Activated CD8-positive, alpha-beta memory T cell treated with anti-CD3 and anti-CD28 coated beads, Interleukin-2, amount 50 U/mL, for 24 hours (primary cell): ENCODE measurements around the gene CRADD.
"Not testable (repeated sequence)": the region's sequence is repeated elsewhere in the genome, so short reads cannot be mapped to it uniquely, and the experiment has no call there.

Source experiments
- DNase-seq: peaks from one replicate; pipeline ENCODE4 v3.0.0-alpha.2; 2020; ENCODE audit errors: extremely low read depth

The CRADD gene

GRCh38 chr12:93844164-93844784 is 167.1 kb downstream of the CRADD start:
- no peak for DNase-seq

DNA sequence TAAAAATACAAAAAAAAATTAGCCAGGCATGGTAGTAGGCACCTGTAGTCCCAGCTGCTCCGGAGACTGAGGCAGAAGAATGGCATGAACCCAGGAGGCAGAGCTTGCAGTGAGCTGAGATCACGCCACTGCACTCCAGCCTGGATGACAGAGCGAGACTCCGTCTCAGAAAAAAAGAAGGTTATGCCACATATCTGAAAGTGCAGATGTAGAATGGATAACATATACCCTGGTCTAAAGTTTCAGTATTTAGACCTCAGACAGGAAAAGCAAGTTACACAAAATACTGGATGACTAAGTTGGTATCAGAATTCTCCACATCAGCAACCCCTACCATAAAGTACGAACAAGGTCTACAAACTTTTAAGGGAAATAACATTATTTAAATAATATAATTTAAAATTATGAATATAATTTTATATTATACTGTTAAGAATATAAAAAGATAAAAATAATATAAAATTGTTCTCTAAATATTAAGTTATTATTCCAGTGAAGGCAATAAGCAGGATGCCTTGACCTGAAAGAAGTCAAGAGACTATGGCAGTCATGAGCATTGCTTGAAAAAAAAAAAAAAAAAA is 169.9 kb downstream of the CRADD start:
- DNase-seq: no peak

DNA sequence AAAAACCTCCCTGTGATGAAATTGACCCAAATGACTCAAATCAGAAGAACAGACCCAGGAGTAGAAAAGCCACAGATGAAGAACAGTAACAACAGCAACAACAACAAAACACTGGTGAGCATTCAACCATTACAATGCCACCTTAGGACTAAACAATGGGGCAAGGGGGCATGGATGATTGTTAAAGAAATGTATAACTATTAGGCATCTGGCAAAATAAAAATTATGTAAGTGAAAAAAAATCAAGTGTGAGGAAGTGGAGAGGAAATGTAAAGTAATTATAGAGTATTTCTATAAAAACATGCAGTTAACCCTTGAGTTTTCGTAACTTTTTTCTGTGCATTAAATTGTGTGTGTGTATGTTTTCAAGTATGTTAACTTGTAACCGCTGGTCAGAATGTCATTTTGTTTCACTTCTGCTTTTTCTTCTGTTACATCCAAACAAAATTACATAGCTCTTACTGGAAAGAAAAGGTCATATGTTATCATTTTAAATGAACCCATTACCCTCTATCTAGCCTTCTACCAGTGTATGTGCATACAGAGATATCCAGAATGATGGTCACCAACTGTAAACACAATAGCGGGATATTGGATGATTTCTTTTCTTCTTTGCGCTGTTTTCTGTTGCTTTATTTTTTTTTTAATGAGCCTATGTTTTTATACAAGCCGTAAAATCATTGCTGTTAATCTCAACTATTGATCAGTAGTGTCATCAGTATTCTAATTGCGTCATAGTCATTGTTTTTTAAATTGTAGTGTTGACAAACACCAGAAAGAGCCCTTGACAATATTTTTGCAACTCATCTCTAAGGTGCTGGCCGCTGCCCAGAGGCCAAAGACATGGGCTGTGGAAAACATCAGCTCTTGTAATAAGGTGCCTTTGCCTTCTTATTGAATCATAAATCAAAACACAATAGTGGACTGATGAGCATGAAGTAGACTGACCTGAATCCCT is 170.6 kb downstream of the CRADD start:
- no peak for DNase-seq

GRCh38 chr12:93848523-93849101 is 171.4 kb downstream of the CRADD start:
- no peak for DNase-seq

DNA sequence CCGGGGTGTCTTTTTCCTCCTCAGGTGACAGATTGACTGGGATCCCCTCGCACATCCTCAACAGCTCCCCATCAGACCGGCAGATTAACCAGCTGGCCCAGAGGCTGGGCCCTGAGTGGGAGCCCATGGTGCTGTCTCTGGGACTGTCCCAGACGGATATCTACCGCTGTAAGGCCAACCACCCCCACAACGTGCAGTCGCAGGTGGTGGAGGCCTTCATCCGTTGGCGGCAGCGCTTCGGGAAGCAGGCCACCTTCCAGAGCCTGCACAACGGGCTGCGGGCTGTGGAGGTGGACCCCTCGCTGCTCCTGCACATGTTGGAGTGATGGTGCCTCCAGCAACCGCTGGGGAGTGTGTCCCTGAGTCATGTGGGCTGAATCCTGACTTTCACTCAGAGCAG is 172.8 kb downstream of the CRADD start:
- no peak for DNase-seq

- DNase-seq: no peak
Observed at GRCh38 chr12:93850481-93851256, 173.5 kb downstream of the CRADD start.

- no peak for DNase-seq
Observed at GRCh38 chr12:93851257-93851671, 174.1 kb downstream of the CRADD start.

- no peak for DNase-seq
Observed at GRCh38 chr12:93852173-93852591, 175.0 kb downstream of the CRADD start.

DNA sequence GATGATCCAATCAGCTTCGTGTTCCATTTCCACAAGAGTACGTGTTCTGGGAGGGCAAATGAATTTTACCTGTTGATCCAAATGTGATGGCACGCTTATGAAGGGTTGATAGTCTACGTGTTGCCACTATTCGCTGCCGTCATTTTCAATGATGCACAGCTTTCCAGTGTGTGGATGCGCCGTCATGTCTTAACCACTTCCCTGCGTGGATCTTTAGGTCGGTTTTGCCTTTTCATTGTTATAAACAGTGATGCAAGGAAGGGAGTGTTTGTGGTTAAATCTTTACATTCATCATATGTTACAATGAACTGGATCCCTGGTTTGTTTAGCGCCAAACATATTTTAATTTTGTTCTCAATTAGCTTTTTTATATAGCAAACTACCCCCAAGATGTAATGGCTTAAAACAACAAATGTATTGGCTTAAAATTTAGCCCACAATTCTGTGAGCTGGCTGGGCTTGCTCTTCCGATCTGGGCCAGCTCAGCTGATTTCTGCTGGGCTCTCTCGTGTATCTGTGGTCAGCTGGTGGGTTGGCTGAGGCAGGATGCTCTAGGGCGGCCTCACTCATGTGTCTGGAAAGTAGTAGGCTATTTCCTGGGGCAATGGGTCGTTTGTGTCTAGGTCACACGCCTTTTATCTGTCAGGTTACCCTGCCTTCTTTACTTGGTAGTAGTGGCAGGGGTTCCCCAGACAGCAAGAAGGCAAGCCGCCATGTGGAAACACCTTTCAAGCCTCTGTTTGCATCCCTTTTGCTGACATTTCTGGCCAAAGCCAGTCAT is 176.7 kb downstream of the CRADD start:
- no peak for DNase-seq

DNA sequence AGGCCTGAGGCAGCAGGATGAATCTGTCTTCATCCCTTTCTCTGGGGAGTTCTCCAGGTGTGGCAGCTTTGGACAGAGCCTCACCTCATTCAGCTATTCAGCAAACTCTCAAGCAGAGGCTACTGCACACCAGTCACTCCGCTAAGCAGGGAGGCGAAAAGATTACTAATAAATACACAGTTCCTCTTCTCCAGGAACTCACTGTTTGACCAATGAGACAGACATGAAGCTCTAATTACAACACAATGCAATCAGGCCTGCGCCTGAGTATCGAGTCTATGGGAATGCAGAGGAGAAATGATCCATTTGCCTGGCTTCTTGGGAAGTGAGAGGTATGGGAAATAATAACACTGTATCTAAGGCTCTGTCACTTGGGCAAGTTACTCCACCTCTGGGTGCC is 178.1 kb downstream of the CRADD start:
- DNase-seq: no peak

DNA sequence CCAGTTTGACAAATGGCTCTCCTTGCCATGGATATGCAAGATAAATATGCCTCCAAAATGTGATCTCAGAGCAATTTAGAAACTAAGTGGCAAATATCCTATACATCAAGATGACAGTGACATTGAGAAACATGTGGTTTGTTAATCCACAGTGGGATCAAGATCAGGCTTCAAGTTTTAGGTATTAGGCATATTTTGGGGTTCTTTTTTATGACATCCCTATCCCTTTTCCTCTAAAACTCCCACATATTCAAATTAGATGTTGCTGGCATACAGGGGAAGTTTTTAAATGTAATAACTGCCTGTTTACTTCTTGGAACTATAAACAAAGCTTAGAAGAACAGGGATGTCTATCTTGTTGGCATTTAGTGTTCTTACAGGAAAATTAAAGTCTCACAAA is 179.4 kb downstream of the CRADD start:
- no peak for DNase-seq

GRCh38 chr12:93857279-93857938 is 180.2 kb downstream of the CRADD start:
- DNase-seq: no peak

DNA sequence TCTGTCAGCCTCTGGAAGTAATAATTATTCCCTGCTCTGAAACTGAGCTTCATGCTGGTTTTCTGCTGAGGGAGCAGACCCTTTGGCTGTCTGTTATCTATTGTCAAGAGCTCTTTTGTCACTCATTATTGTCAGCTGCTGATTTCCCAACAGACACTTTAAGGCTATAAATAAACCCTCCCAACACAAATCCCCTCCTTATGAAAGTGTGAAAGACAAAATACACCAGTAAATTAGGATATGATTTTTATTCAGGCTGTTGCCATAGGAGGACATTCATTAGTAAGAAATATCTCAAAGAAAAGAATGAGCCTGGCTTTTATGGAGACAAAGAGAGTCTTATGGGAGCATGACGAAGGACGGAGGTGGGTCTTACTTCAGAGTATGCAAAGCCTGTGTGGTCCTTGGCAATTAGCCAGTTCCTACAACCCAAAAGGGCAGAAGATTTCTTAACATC is 180.8 kb downstream of the CRADD start:
- no peak for DNase-seq

DNA sequence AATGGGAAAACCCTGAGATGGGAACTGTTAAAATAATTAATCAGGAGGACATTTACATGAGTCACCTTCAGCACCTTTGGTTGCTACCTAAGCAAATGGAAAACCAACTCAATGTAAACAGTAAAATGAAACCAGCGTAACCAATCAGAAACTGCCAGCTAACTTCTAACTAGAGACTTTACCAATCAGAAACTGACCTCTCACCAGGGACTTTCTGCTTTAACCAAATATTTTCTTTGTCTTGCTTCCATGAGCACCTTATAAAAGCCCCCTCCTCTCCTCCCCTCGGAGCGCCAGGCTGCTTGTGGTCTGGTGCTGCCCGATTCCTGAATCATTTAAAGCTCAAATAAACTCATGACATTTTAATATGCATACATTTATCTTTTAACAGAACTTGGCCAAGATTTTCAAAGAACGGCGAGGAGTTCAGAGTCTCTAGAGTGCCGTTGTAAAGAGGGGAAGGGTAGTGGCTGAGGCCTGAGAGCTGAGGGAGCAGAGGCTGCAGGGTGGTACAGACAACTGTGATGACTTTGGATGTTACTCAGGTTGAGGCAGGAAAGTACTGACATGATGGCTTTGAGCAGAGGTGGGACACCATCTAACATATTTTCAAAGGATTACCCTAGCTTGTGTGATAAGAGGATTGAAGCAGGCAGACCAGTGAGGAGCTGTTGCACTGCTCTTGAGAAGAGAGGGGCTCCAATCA is 183.6 kb downstream of the CRADD start:
- no peak for DNase-seq

DNA sequence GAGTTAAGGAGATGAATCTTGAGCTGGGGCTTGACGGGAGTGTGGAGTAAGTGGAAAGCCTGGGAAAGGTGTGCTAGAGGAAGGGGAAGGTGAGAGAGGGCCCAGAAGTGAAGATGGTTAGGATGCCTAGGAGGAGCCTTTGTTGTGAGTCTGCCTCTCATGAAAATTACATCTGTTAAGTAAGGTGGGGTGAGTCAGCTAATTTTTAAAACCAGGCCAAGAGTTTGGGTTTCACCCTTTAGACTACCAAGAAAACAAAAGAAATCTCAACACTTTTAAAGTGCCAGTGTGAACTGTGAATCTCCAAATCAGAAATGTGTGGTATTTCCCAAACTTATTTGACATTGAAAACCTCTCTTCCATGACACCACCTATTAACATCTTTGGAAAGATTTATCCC is 185.2 kb downstream of the CRADD start:
- no peak for DNase-seq

DNA sequence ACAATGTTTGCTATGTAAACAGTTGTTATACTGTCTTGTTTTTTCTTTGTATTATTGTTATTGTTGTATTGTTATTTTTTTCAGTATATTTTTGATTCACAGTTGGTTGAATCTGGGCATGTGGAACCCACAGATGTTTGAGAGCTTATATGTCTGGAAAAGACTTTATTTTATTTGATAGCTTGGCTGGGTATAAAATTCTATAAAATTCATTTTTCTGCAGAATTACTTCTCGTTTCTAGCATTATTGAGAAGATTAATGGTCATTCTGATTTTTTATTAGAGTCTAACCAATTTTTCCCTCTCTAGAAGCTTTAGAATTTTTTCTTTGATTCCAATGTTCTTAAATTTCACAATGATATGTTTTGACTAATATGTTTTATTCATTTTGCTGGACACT is 188.6 kb downstream of the CRADD start:
- DNase-seq: no peak

- DNase-seq: no peak
Observed at GRCh38 chr12:93868771-93869170, 191.6 kb downstream of the CRADD start.

GRCh38 chr12:93870020-93870795 is 193.0 kb downstream of the CRADD start:
- DNase-seq: no peak

DNA sequence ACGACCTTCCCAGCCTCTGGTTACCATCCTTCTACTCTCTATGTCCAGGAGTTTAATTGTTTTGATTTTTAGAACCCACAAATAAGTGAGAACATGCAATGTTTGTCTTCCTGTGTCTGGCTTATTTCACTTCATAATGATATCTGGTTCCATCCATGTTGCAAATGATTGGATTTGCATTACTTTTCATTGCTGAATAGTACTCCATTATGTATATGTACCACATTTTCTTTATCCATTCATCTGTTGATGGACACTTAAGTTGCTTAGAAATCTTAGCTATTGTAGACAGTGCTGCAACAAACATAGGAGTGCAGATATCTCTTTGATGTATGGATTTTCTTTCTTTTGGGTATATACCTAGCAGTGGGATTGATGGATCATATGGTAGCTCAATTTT is 194.4 kb downstream of the CRADD start:
- DNase-seq: not testable (repeated sequence)
